Nephron progenitor cell (in vitro differentiated cells): Measurements from ENCODE around the gene ASXL2.

Experiments
- DNase-seq: peaks from one replicate; pipeline ENCODE4 v3.0.0; 2021
- H3K27ac Mint-ChIP-seq: 2 replicates; pipeline ENCODE4 v1.8.0; 2021; ENCODE audit warnings: mild to moderate bottlenecking, moderate library complexity, mixed read lengths
- H3K27me3 Mint-ChIP-seq: 2 replicates; pipeline ENCODE4 v1.8.0; 2021; ENCODE audit warnings: mild to moderate bottlenecking, low read depth, mixed read lengths; ENCODE audit not compliant: poor library complexity
- H3K36me3 Mint-ChIP-seq: 2 replicates; pipeline ENCODE4 v1.8.0; 2021; ENCODE audit warnings: low read depth, mixed read lengths
- H3K4me1 Mint-ChIP-seq: 2 replicates; pipeline ENCODE4 v1.8.0; 2021; ENCODE audit warnings: mixed read lengths
- H3K4me3 Mint-ChIP-seq: 2 replicates; pipeline ENCODE4 v1.8.0; 2021; ENCODE audit warnings: mild to moderate bottlenecking, moderate library complexity, mixed read lengths
- H3K9me3 Mint-ChIP-seq: 2 replicates; pipeline ENCODE4 v1.8.0; 2021; ENCODE audit warnings: mild to moderate bottlenecking, moderate library complexity, mixed read lengths
- CTCF ChIP-seq: fragments of 200-600 bp; sonication (generic); IDR thresholded peaks from 2 replicates; pipeline ENCODE4 v1.5.0; 2021; ENCODE audit warnings: antibody characterized with exemption

The ASXL2 gene

GRCh38 chr2:25692143-25692542, 186.1 kb downstream of the ASXL2 start:
- H3K4me1 Mint-ChIP-seq, result no peaks in the 10 kb centered on the region
- no peak overlapping the region for H3K27ac Mint-ChIP-seq
- H3K27me3 Mint-ChIP-seq, result peaks cover 13% of the 10 kb centered on the region
- no peaks in the 10 kb centered on the region for H3K36me3 Mint-ChIP-seq
- no peak overlapping the region for H3K4me3 Mint-ChIP-seq
- no peak for TF ChIP-seq CTCF
- no peaks in the 10 kb centered on the region for H3K9me3 Mint-ChIP-seq
- DNase-seq, result no peak

- TF ChIP-seq CTCF, result no peak
- no peaks in the 10 kb centered on the region for H3K9me3 Mint-ChIP-seq
- no peak for DNase-seq
- peaks cover 8% of the 10 kb centered on the region for H3K27me3 Mint-ChIP-seq
- H3K36me3 Mint-ChIP-seq, result no peaks in the 10 kb centered on the region
- no peak overlapping the region for H3K27ac Mint-ChIP-seq
- H3K4me1 Mint-ChIP-seq, result peaks cover 12% of the 10 kb centered on the region
- no peak overlapping the region for H3K4me3 Mint-ChIP-seq
Measured at GRCh38 chr2:25690058-25690457, 188.2 kb downstream of the ASXL2 start.

GRCh38 chr2:25688236-25688635, 190.1 kb downstream of the ASXL2 start:
- Mint-ChIP-seq H3K4me3 (no peak overlapping the region), H3K36me3 (no peaks in the 10 kb centered on the region), H3K27me3 (peaks cover 7% of the 10 kb centered on the region), H3K27ac (no peak overlapping the region), H3K9me3 (no peaks in the 10 kb centered on the region), H3K4me1 (peaks cover 28% of the 10 kb centered on the region)
- no peak for TF ChIP-seq CTCF
- no peak for DNase-seq

- no peaks in the 10 kb centered on the region for H3K36me3 Mint-ChIP-seq
- H3K4me1 Mint-ChIP-seq, result peaks cover 33% of the 10 kb centered on the region
- peaks cover 9% of the 10 kb centered on the region for H3K27me3 Mint-ChIP-seq
- TF ChIP-seq CTCF, result no peak
- no peak for DNase-seq
- H3K27ac Mint-ChIP-seq, result no peak overlapping the region
- no peaks in the 10 kb centered on the region for H3K9me3 Mint-ChIP-seq
- no peak overlapping the region for H3K4me3 Mint-ChIP-seq
Measured at GRCh38 chr2:25685741-25686140, 192.5 kb downstream of the ASXL2 start.

- no peak for TF ChIP-seq CTCF
- H3K36me3 Mint-ChIP-seq, result no peaks in the 10 kb centered on the region
- H3K9me3 Mint-ChIP-seq, result no peaks in the 10 kb centered on the region
- H3K4me3 Mint-ChIP-seq, result no peak overlapping the region
- DNase-seq, result no peak
- H3K27me3 Mint-ChIP-seq, result peaks cover 6% of the 10 kb centered on the region
- peaks cover 33% of the 10 kb centered on the region for H3K4me1 Mint-ChIP-seq
- peak overlapping the region; percentile 6 for H3K27ac Mint-ChIP-seq
Measured at GRCh38 chr2:25684577-25685473, 193.5 kb downstream of the ASXL2 start.
